AG04449 (cell line): ENCODE measurements around the gene TMEM139.

Experiments
- CTCF ChIA-PET: fragments of 350-600 bp; formaldehyde crosslinking; extraction: SDS; loops from one replicate; lab custom pipeline; 2021; ENCODE audit warnings: antibody characterized with exemption; lab: Yijun Ruan, JAX
- POLR2A ChIA-PET: fragments of 400-600, 350-600 bp; formaldehyde crosslinking; extraction: SDS; loops from one replicate; lab custom pipeline; 2020; ENCODE audit warnings: antibody characterized with exemption, inconsistent platforms; lab: Yijun Ruan, JAX
- DNase-seq: peaks from one replicate; pipeline ENCODE4 v3.0.0-alpha.2; 2010; ENCODE audit warnings: low read depth, low spot score
- H3K4me3 ChIP-seq: 2 replicates; pipeline ENCODE4 v1.5.1; 2011; ENCODE audit warnings: low read depth, mild to moderate bottlenecking, control low read depth, low read length
- CTCF ChIP-seq: IDR thresholded peaks from one replicate; pipeline ENCODE4 v1.5.1; 2011; ENCODE audit warnings: mild to moderate bottlenecking, moderate library complexity, low read length, control low read depth, inconsistent platforms; ENCODE audit not compliant: insufficient read depth; ENCODE audit errors: missing control alignments

The TMEM139 gene

GRCh38 chr7:143303733-143304132 lies 19.0 kb downstream of the TMEM139 start:
- ChIA-PET POLR2A (no interaction called here), CTCF (interaction anchor here (2.7 kb wide), 1 partner anchor 63 kb away, joined by 9 read pairs; no protein-coding TSS in a partner anchor)
- no peak for DNase-seq
- TF ChIP-seq CTCF: no peak
- no peak overlapping the region for H3K4me3 ChIP-seq

- no peak for TF ChIP-seq CTCF
- ChIA-PET POLR2A (no interaction called here), CTCF (interaction anchor here (1.0 to 2.7 kb wide), 10 partner anchors 9 to 112 kb away, joined by 3 to 18 read pairs (median 4); partner anchors contain the start of genes CASP2 and CLCN1)
- no peak overlapping the region for H3K4me3 ChIP-seq
- no peak for DNase-seq
These were observed 20.2 kb downstream of the TMEM139 start for GRCh38 chr7:143304938-143305337.

- CTCF ChIA-PET: interaction anchor here (0.8 to 2.7 kb wide), 15 partner anchors 10 to 112 kb away, joined by 3 to 18 read pairs (median 4); partner anchors contain the start of genes CASP2 and CLCN1
- H3K4me3 ChIP-seq: no peak overlapping the region
- DNase-seq: no peak
- peak; percentile 73 for TF ChIP-seq CTCF
- POLR2A ChIA-PET: no interaction called here
These were observed 20.8 kb downstream of the TMEM139 start for GRCh38 chr7:143305423-143306070.

- no peak for DNase-seq
- ChIA-PET POLR2A (no interaction called here), CTCF (interaction anchor here (1.3 to 2.8 kb wide), 3 partner anchors 9 to 68 kb away, joined by 3 to 16 read pairs (median 6); no protein-coding TSS in a partner anchor)
- H3K4me3 ChIP-seq: no peak overlapping the region
- TF ChIP-seq CTCF: no peak
These were observed 23.9 kb downstream of the TMEM139 start for GRCh38 chr7:143308632-143309031.

GRCh38 chr7:143314127-143314526 lies 29.4 kb downstream of the TMEM139 start:
- no peak overlapping the region for H3K4me3 ChIP-seq
- TF ChIP-seq CTCF: no peak
- CTCF ChIA-PET: interaction anchor here (0.7 kb wide), 1 partner anchor 66 kb away, joined by 3 read pairs; no protein-coding TSS in a partner anchor
- POLR2A ChIA-PET: no interaction called here
- DNase-seq: no peak

GRCh38 chr7:143315776-143316175 lies 31.0 kb downstream of the TMEM139 start, which contains the start of gene CLCN1:
Gene CLCN1 (plus strand): TSS chr7:143316111. CDS start chr7:143316213, 102 bp downstream.
- TF ChIP-seq CTCF: no peak
- no peak within 1 kb of the TSS for H3K4me3 ChIP-seq
- DNase-seq: no peak
- ChIA-PET CTCF (interaction anchor here (0.5 to 2.3 kb wide), 3 partner anchors 9 to 65 kb away, joined by 3 to 11 read pairs (median 3); no protein-coding TSS in a partner anchor), POLR2A (interaction anchor here (0.6 kb wide), 1 partner anchor 42 kb away, joined by 3 read pairs; no protein-coding TSS in a partner anchor)
